Measurements from ENCODE around the gene USP16.
"Not testable (repeated sequence)": the region's sequence is repeated elsewhere in the genome, so short reads cannot be mapped to it uniquely, and the experiment has no call there.

Gene USP16

GRCh38 chr21:29074007-29074376 lies 49.5 kb downstream of the USP16 start:
- DNase-seq (ENCODE audit: low read depth in 1 of 2, low spot score in 1 of 2), result no peak
- Histone ChIP-seq H3K27me3 (ENCODE audit: insufficient read depth, poor library complexity, severe bottlenecking) (no peaks in the 10 kb centered on the region), H3K27ac (replicated peaks) (peak overlapping the region; percentile 95), H3K4me3 (replicated peaks; ENCODE audit: insufficient read depth, low read length) (peak overlapping the region; percentile 91)
- TF ChIP-seq REST (IDR thresholded peaks at IDR 0.05; ENCODE audit: insufficient replicate concordance, low read depth), result no peak
- no peak for TF ChIP-seq CTCF (IDR thresholded peaks at IDR 0.05; ENCODE audit: insufficient read depth, low read length)
- TF ChIP-seq SPI1 (IDR thresholded peaks at IDR 0.05; ENCODE audit: borderline replicate concordance, low read depth), result no peak

GRCh38 chr21:29074783-29075182 lies 50.3 kb downstream of the USP16 start:
- TF ChIP-seq POLR2AphosphoS5 (IDR thresholded peaks at IDR 0.05; ENCODE audit: low read depth), result no peak
- TF ChIP-seq SPI1 (IDR thresholded peaks at IDR 0.05; ENCODE audit: borderline replicate concordance, low read depth), result no peak
- no peak for TF ChIP-seq REST (IDR thresholded peaks at IDR 0.05; ENCODE audit: insufficient replicate concordance, low read depth)
- TF ChIP-seq GABPA (IDR thresholded peaks at IDR 0.05; ENCODE audit: low read depth), result no peak
- no peak for TF ChIP-seq CTCF (IDR thresholded peaks at IDR 0.05; ENCODE audit: insufficient read depth, low read length)
- no peak overlapping the region for H3K27ac ChIP-seq (replicated peaks)
- no peaks in the 10 kb centered on the region for H3K27me3 ChIP-seq (ENCODE audit: insufficient read depth, poor library complexity, severe bottlenecking)
- H3K4me3 ChIP-seq (replicated peaks; ENCODE audit: insufficient read depth, low read length), result no peak overlapping the region
- DNase-seq (ENCODE audit: low read depth in 1 of 2, low spot score in 1 of 2), result peak in 1 of 2 experiments; percentile 67

GRCh38 chr21:29075706-29076466 lies 51.4 kb downstream of the USP16 start:
- no peak for DNase-seq (ENCODE audit: low read depth in 1 of 2, low spot score in 1 of 2)
- TF ChIP-seq REST (IDR thresholded peaks at IDR 0.05; ENCODE audit: insufficient replicate concordance, low read depth) (no peak), GABPA (IDR thresholded peaks at IDR 0.05; ENCODE audit: low read depth) (no peak), POLR2AphosphoS5 (IDR thresholded peaks at IDR 0.05; ENCODE audit: low read depth) (no peak), SPI1 (IDR thresholded peaks at IDR 0.05; ENCODE audit: borderline replicate concordance, low read depth) (no peak), CTCF (IDR thresholded peaks at IDR 0.05; ENCODE audit: insufficient read depth, low read length) (no peak)
- Histone ChIP-seq H3K27me3 (ENCODE audit: insufficient read depth, poor library complexity, severe bottlenecking) (no peaks in the 10 kb centered on the region), H3K4me3 (replicated peaks; ENCODE audit: insufficient read depth, low read length) (no peak overlapping the region), H3K27ac (replicated peaks) (peak overlapping the region; percentile 54)

- H3K27me3 ChIP-seq (ENCODE audit: insufficient read depth, poor library complexity, severe bottlenecking); DNase-seq (ENCODE audit: low read depth in 1 of 2, low spot score in 1 of 2); H3K4me3 ChIP-seq (replicated peaks; ENCODE audit: insufficient read depth, low read length): not testable (repeated sequence)
- H3K27ac ChIP-seq (replicated peaks), result peak overlapping the region; percentile 54
Measured at GRCh38 chr21:29076731-29077640, 52.5 kb downstream of the USP16 start.

Measured in HL-60 (cell line).